Thymus (tissue), 11 donors: ENCODE data around the gene RUVBL1. TPM values are rescaled to one million over a fixed set of nuclear protein-coding genes. Genes with fewer than 3 reads are reported as not detected.

Experiments
- DNase-seq, 9 donors: peaks; one replicate each; pipeline ENCODE4 v3.0.0-alpha.2; 2013; ENCODE audit warnings: low spot score in 9 of 9, low read depth in 6 of 9, missing footprints in 1 of 9
- H3K27ac ChIP-seq, 2 donors: one replicate each; pipeline ENCODE4 v1.5.1; 2013; ENCODE audit warnings: control low read depth in 1 of 2, low read depth in 1 of 2, low read length in 1 of 2, mild to moderate bottlenecking in 1 of 2, moderate library complexity in 1 of 2
- H3K27me3 ChIP-seq, 2 donors: one replicate each; pipeline ENCODE4 v1.5.1; 2013; ENCODE audit warnings: low read length in 1 of 2; ENCODE audit not compliant: control insufficient read depth in 2 of 2, insufficient read depth in 1 of 2
- H3K36me3 ChIP-seq, 2 donors: one replicate each; pipeline ENCODE4 v1.5.1; 2013; ENCODE audit warnings: low read length in 1 of 2, mild to moderate bottlenecking in 1 of 2, moderate library complexity in 1 of 2; ENCODE audit not compliant: control insufficient read depth in 2 of 2, insufficient read depth in 2 of 2
- H3K4me1 ChIP-seq, 2 donors: one replicate each; pipeline ENCODE4 v1.5.1; 2013; ENCODE audit warnings: low read length in 2 of 2; ENCODE audit not compliant: control insufficient read depth in 2 of 2, insufficient read depth in 2 of 2
- H3K4me3 ChIP-seq, 2 donors: one replicate each; pipeline ENCODE4 v1.5.1; 2013; ENCODE audit warnings: low read length in 2 of 2, control low read depth in 1 of 2, mild to moderate bottlenecking in 1 of 2
- H3K9me3 ChIP-seq, 2 donors: one replicate each; pipeline ENCODE4 v1.5.1; 2013; ENCODE audit warnings: low read length in 1 of 2, mild to moderate bottlenecking in 1 of 2; ENCODE audit not compliant: control insufficient read depth in 2 of 2, insufficient read depth in 1 of 2
- WGBS: extraction: QIAGEN DNeasy Blood & Tissue Kit; methylation state at CpG from one replicate; pipeline ENCODE4 v1.1.7; 2013; 5-methylcytosine and 5-hydroxymethylcytosine counted together
- polyA plus RNA-seq: library from polyadenylated mRNA; stranded (reverse); fragments of 200-250 nt; gene quantifications from one replicate; pipeline ENCODE4 v1.2.3, GENCODE V29; 2013
- total RNA-seq: library from RNA; stranded (reverse); fragments of 120-200 nt; gene quantifications from one replicate; pipeline ENCODE4 v1.2.4, GENCODE V29; 2013
- donor health status: healthy.

The RUVBL1 gene
- total and polyA plus RNA-seq, 2 donors = 25.9 to 75.0 TPM

DNA sequence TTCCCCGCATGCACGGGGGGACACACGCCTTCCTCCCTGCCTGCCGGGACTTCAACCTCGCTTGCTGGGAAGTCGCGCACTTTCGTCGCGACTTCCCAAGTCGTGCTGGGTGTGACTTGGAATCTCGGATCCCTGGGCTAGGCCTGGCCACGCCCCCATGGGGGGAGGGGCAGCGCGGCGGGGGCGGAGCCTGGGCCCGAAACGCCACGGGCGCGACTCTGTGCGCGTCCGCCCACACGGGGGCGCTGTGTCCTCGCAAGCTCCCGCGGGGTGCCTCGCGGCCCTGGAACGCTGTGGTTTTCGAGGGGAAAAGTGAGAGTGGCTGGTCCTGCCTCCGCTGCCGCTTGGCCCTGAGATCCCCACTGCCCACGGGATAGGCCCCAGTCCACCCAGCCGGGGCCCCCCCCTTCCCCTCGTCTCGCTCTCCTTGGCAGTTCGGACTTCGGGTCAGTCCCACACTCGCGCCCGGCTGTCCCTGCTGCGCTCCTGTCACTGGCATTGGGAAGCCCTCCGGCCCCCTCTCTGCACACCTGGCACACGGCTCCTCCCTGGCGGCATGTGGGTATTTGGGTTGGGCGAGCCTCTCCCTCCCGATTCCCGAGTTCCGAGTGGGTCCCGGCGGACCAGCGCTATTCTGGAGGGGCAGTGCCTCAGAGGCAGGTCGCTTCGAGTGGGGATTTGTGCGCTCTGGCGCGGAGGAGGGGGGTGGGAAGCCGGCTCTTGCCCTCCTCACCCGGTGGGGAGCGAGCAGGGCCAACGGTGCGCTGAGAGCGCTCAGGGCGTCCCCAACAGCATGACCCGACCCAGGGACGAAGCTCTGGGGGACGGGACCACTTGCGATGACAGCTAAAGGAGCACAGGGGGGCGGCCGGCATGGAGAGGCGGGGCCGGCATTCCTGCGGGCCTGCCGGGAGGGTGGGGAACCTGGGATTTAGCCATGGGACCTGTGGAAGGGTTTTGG, 47.8 kb downstream of the RUVBL1 start:
- no peak overlapping the region for H3K27ac ChIP-seq
- H3K36me3 ChIP-seq = peaks cover 55 to 66% of the 10 kb centered on the region in 2 donors
- peaks cover 3 to 4% of the 10 kb centered on the region in 2 donors for H3K9me3 ChIP-seq
- DNase-seq = peak; percentile 47 to 90 (median 79)
- peaks cover 10 to 15% of the 10 kb centered on the region in 2 donors for H3K4me1 ChIP-seq
- peak overlapping the region; percentile 35 to 50 for H3K4me3 ChIP-seq
- peaks cover 18 to 31% of the 10 kb centered on the region in 2 donors for H3K27me3 ChIP-seq
- WGBS = 5% methylated on average over 78 of the region's 78 CpGs

DNA sequence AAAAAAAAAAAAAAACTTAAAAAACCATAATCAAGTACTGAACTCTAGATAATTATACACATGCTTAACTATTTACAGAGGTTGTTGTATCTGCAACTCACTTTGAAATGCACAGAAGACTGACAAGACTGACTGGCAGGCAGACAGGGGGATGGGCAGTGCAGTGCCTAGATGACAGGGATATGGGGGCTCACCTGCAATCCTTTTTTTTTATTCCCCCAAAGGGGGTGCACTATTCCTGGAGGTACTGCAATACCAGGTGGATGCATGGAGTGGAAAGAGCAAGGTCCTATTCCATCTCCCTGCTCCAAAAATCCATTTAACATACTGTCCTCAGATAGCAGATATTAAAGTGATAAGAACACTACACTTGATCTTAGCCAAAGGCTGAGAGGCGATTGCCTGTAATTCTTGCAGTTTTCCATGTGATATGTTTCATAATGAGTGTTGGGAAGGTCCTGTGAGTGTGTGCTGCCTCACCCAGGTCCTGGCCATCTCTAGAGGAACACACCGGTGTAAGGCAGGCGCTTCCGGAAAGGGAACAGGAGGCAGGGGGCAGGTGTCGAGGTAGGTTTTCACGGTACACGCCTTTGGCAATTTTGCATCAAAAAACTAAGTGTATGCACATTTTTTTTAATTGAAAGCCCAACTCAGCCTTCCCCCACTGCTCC, 48.6 kb downstream of the RUVBL1 start:
- Histone ChIP-seq H3K4me3 (no peak overlapping the region), H3K4me1 (peaks cover 10 to 15% of the 10 kb centered on the region in 2 donors), H3K27me3 (peaks cover 18 to 31% of the 10 kb centered on the region in 2 donors), H3K27ac (no peak overlapping the region), H3K9me3 (peaks cover 3 to 4% of the 10 kb centered on the region in 2 donors), H3K36me3 (peaks cover 55 to 66% of the 10 kb centered on the region in 2 donors)
- WGBS = 39% methylated on average over 7 of the region's 7 CpGs
- DNase-seq = peak in 1 of 9 donors; percentile 9

DNA sequence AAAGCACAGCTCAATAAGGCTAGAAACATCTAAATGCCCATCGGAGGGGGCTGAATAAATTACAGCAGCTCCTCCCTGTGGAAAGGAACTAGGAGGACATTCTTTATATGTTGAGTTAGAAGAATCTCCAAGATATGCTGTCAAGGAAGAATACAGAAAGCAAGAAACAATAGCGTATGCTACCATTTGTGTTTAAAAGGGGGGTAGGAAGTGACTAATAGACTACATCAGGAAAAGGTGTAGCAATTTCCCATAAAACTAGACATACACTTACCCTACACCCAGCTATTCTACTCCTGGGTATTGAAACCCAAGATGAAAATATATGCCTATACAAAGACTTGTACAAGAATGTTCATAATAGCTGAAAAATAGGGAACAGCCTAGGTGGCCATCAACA, 49.8 kb downstream of the RUVBL1 start:
- Histone ChIP-seq H3K4me1 (peaks cover 10 to 15% of the 10 kb centered on the region in 2 donors), H3K9me3 (peaks cover 3 to 4% of the 10 kb centered on the region in 2 donors), H3K27ac (no peak overlapping the region), H3K27me3 (peaks cover 18 to 31% of the 10 kb centered on the region in 2 donors), H3K36me3 (peaks cover 55 to 67% of the 10 kb centered on the region in 2 donors), H3K4me3 (no peak overlapping the region)
- 98% methylated on average over 2 of the region's 2 CpGs for WGBS
- DNase-seq = no peak

DNA sequence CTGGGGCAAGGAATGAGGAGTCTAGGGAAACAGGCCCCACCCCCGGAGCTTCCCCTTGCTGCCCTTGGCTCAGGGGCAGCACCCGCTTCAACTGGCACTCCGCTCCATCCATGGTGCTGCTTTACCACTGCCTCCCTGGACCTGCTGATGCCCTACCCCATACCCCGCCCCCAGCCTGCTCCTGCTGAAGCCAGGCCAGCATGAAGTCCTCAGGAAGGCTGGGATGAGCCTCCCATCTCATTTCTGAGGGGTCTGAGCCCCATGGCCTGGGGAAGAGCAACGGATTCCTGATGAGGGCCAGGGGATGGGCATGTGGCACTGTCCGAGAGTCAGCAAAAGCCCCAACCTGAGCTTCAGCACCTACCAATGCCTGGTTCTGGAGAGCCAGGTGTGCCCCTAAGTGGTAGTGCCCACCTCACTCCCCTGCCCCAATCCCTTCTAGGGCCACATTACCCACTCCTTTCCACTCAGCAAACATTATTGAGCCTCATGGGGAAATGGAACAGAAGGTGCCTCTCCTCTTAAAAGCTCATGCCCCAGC, 50.4 kb downstream of the RUVBL1 start:
- 91% methylated on average over 6 of the region's 6 CpGs for WGBS
- H3K4me1 ChIP-seq = peaks cover 10 to 15% of the 10 kb centered on the region in 2 donors
- H3K27ac ChIP-seq = no peak overlapping the region
- H3K36me3 ChIP-seq = peaks cover 59 to 70% of the 10 kb centered on the region in 2 donors
- no peak for DNase-seq
- H3K4me3 ChIP-seq = no peak overlapping the region
- H3K27me3 ChIP-seq = peaks cover 18 to 29% of the 10 kb centered on the region in 2 donors
- H3K9me3 ChIP-seq = peaks cover 3 to 4% of the 10 kb centered on the region in 2 donors

DNA sequence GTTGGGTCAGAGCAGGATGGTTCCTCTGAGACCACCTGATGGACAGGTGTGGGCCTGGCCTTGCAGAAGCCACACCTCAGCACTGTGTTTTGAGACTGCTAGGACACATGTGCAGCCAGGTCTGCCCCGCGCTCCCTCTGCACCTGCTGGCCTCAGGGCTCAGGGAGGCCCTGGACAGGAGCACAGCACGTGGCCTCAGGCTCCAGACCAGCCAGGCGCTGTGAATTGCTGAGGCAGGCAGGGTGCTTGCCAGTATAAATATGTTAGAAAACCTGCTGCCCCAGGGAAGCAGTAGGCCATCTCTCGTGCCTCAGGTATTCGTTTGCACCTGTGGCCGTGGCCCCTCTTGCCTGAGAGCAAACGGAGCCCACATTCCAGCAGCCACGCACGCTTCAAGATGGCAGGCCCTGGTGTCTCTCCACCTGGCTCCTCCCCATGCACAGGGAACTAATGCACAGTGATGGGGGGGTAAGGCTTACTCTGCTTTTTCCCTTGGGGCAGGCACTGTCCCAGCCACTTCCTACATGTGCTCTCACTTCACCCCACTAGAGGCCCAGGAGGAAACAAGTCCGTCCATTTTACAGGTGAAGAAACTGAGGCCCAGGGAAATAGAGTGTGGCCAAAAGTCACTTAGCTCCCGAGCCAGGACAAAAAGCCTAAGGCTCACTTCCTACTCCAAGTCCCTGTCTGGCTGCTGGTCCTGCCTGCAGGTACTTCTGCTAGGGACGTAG, 51.0 kb downstream of the RUVBL1 start:
- DNase-seq = no peak
- Histone ChIP-seq H3K27me3 (peaks cover 14 to 23% of the 10 kb centered on the region in 2 donors), H3K4me3 (no peak overlapping the region), H3K4me1 (peaks cover 10 to 15% of the 10 kb centered on the region in 2 donors), H3K9me3 (peaks cover 3 to 4% of the 10 kb centered on the region in 2 donors), H3K27ac (no peak overlapping the region), H3K36me3 (peaks cover 62 to 71% of the 10 kb centered on the region in 2 donors)
- 93% methylated on average over 13 of the region's 13 CpGs for WGBS

DNA sequence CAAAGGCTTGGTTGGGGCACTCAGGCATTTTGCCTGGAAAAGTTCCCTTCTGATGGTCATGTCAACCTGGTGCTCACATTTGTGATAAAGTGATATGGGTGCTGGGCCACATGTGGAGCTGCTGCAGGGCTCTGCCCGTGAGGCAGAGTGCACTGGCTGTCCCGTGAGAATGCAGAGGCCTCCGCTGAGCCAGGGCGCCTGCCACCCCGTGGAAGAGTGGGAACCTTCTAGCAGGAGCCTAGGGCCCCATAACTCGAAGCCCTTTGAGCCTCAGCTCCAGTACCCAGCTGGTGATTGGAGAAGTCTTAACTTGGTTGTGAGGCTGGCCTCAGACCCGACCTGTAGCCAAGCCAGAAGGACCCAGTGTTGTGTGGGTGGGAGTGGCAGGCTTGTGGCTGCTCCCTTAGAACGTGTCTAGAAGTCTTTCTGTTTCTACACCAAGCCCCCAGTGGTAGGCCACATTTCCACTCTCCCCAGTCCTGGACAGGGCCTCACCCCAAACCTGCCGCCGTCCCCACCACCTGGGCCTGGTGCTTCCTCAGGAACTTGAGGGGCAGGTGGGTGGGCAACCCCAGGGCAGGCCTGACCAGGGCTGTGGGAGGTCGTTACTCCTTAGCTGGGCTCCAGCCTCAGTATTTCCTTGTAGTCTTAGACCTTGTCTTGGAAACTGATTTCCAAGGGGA, 51.7 kb downstream of the RUVBL1 start:
- DNase-seq = no peak
- WGBS = 94% methylated on average over 11 of the region's 11 CpGs
- Histone ChIP-seq H3K36me3 (peaks cover 66 to 76% of the 10 kb centered on the region in 2 donors), H3K4me3 (no peak overlapping the region), H3K27me3 (peaks cover 12 to 16% of the 10 kb centered on the region in 2 donors), H3K4me1 (peaks cover 10 to 15% of the 10 kb centered on the region in 2 donors), H3K9me3 (peaks cover 1 to 4% of the 10 kb centered on the region in 2 donors), H3K27ac (no peak overlapping the region)

DNA sequence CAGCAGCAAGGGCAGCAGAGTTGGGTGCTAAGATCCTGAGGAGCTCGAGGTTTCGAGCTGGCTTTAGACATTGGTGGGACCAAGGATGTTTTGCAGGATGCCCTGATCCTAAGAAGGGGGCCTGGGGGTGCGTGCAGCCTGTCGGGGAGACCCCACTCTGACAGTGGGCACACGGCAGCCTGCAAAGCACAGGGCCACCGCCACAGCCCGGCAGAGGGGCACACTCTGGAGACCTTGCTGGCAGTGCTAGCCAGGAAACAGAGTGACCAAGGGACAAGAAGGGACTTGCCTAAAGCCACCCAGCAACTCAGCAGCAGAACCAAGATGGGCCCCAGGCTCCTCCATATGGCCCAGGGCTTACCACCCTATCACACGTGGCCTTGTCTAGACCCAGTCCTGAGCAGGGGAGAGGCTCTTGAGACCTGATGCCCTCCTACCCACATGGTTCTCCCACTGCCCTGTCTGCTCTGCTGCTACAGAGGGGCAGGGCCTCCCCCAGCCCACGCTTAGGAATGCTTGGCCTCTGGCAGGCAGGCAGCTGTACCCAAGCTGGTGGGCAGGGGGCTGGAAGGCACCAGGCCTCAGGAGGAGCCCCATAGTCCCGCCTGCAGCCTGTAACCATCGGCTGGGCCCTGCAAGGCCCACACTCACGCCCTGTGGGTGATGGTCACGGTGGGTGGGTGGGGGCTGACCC, 52.6 kb downstream of the RUVBL1 start:
- 97% methylated on average over 13 of the region's 13 CpGs for WGBS

DNA sequence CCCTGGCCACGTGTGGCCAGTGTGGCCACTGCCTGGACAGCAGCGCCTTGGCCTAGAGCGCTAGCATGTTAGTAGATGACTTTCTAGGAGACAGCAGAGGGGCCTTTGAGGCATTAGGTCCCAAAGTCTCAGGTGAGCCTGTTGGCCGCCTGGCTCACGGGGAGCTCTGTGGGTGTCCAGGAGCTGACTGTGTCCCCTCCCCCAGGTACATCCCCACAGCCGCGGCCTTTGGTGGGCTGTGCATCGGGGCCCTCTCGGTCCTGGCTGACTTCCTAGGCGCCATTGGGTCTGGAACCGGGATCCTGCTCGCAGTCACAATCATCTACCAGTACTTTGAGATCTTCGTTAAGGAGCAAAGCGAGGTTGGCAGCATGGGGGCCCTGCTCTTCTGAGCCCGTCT, 54.3 kb downstream of the RUVBL1 start:
- WGBS = 98% methylated on average over 15 of the region's 15 CpGs
- DNase-seq = no peak
- H3K4me1 ChIP-seq = no peaks in the 10 kb centered on the region
- no peaks in the 10 kb centered on the region for H3K27me3 ChIP-seq
- H3K36me3 ChIP-seq = peaks cover 89 to 96% of the 10 kb centered on the region in 2 donors
- H3K4me3 ChIP-seq = no peak overlapping the region
- no peaks in the 10 kb centered on the region for H3K9me3 ChIP-seq
- H3K27ac ChIP-seq = no peak overlapping the region

More for the DNA sequence above, 52.6 kb downstream of the RUVBL1 start:
- Histone ChIP-seq H3K27ac (no peak overlapping the region), H3K4me3 (no peak overlapping the region), H3K27me3 (peaks cover 4 to 7% of the 10 kb centered on the region in 2 donors), H3K4me1 (peaks cover 7 to 10% of the 10 kb centered on the region in 2 donors), H3K36me3 (peaks cover 75 to 84% of the 10 kb centered on the region in 2 donors), H3K9me3 (peaks cover 0 to 3% of the 10 kb centered on the region in 2 donors)
- no peak for DNase-seq
